Liver (tissue), 9 donors: ENCODE results near the gene PRPF19. TPM values are rescaled to one million over a fixed set of nuclear protein-coding genes. Genes with fewer than 3 reads are reported as not detected.

Source experiments
- DNase-seq: peaks from one replicate; pipeline ENCODE4 v3.0.0-alpha.2; 2017; ENCODE audit warnings: low spot score
- H3K27ac ChIP-seq, 2 donors: one replicate each; pipeline ENCODE4 v1.7.0; 2013; ENCODE audit warnings: inconsistent platforms in 2 of 2, low read length in 2 of 2, control low read depth in 1 of 2, low read depth in 1 of 2, mild to moderate bottlenecking in 1 of 2
- H3K27me3 ChIP-seq, 4 donors: one replicate each; pipeline versions ENCODE4 v1.6.1 to v1.7.0; 2013; ENCODE audit warnings: low read length in 3 of 4, inconsistent platforms in 1 of 4, mild to moderate bottlenecking in 1 of 4, moderate library complexity in 1 of 4; ENCODE audit not compliant: control insufficient read depth in 4 of 4, insufficient read depth in 4 of 4
- H3K36me3 ChIP-seq, 4 donors: one replicate each; pipeline versions ENCODE4 v1.6.1 to v1.7.0; 2013; ENCODE audit warnings: low read length in 3 of 4, mild to moderate bottlenecking in 3 of 4, low read depth in 1 of 4, moderate library complexity in 1 of 4; ENCODE audit not compliant: control insufficient read depth in 4 of 4, insufficient read depth in 3 of 4
- H3K4me1 ChIP-seq, 4 donors: one replicate each; pipeline versions ENCODE4 v1.6.1 to v1.7.0; 2013; ENCODE audit warnings: low read length in 3 of 4, mild to moderate bottlenecking in 3 of 4, moderate library complexity in 1 of 4; ENCODE audit not compliant: control insufficient read depth in 4 of 4, insufficient read depth in 4 of 4
- H3K4me3 ChIP-seq, 3 donors: one replicate each; pipeline versions ENCODE4 v1.6.1 to v1.7.0; 2013; ENCODE audit warnings: low read length in 3 of 3, control low read depth in 1 of 3, low read depth in 1 of 3, mild to moderate bottlenecking in 1 of 3
- H3K9ac ChIP-seq, 2 donors: one replicate each; pipeline ENCODE4 v1.7.0; 2013; ENCODE audit warnings: low read length in 2 of 2, mild to moderate bottlenecking in 2 of 2, moderate library complexity in 2 of 2, control low read depth in 1 of 2, low read depth in 1 of 2
- H3K9me3 ChIP-seq, 4 donors: one replicate each; pipeline versions ENCODE4 v1.6.1 to v1.7.0; 2013; ENCODE audit warnings: low read length in 3 of 4; ENCODE audit not compliant: control insufficient read depth in 4 of 4
- EGR1 ChIP-seq, 2 donors: IDR thresholded peaks; 2 replicates each; pipeline ENCODE4 v1.6.1; 2016 to 2018; ENCODE audit warnings: antibody characterized with exemption in 2 of 2, low read depth in 2 of 2
- FOXA1 ChIP-seq: IDR thresholded peaks from 2 replicates; pipeline ENCODE4 v1.6.1; 2016; ENCODE audit warnings: antibody characterized with exemption
- FOXA2 ChIP-seq: IDR thresholded peaks from 2 replicates; pipeline ENCODE4 v1.6.1; 2016; ENCODE audit warnings: antibody characterized with exemption
- GABPA ChIP-seq, 2 donors: IDR thresholded peaks in 1 of 2; conservative IDR thresholded peaks in 1 of 2; 2 replicates each; pipeline ENCODE4 v1.6.1; 2016; ENCODE audit warnings: antibody characterized with exemption in 2 of 2, mild to moderate bottlenecking in 1 of 2, moderate library complexity in 1 of 2
- HNF4G ChIP-seq: IDR thresholded peaks from 2 replicates; pipeline ENCODE4 v1.6.1; 2016; ENCODE audit warnings: antibody characterized with exemption
- JUND ChIP-seq, 2 donors: IDR thresholded peaks; 2 replicates each; pipeline ENCODE4 v1.6.1; 2016; ENCODE audit warnings: antibody characterized with exemption in 2 of 2
- MAX ChIP-seq: IDR thresholded peaks from 2 replicates; pipeline ENCODE4 v1.6.1; 2016; ENCODE audit warnings: antibody characterized with exemption
- NR2F2 ChIP-seq: IDR thresholded peaks from 2 replicates; pipeline ENCODE4 v1.6.1; 2016; ENCODE audit warnings: antibody characterized with exemption
- RAD21 ChIP-seq, 2 donors: IDR thresholded peaks; 2 replicates each; pipeline ENCODE4 v1.6.1; 2016; ENCODE audit warnings: antibody characterized with exemption in 2 of 2, mild to moderate bottlenecking in 2 of 2
- RXRA ChIP-seq, 2 donors: IDR thresholded peaks; 2 replicates each; pipeline ENCODE4 v1.6.1; 2017 to 2018; ENCODE audit warnings: antibody characterized with exemption in 2 of 2, mild to moderate bottlenecking in 1 of 2
- SP1 ChIP-seq: IDR thresholded peaks from 2 replicates; pipeline ENCODE4 v1.6.1; 2018; ENCODE audit warnings: antibody characterized with exemption, mild to moderate bottlenecking
- YY1 ChIP-seq: IDR thresholded peaks from 2 replicates; pipeline ENCODE4 v1.6.1; 2016; ENCODE audit warnings: antibody characterized with exemption, mild to moderate bottlenecking
- ZBTB33 ChIP-seq: IDR thresholded peaks from 2 replicates; pipeline ENCODE4 v1.6.1; 2016; ENCODE audit warnings: antibody characterized with exemption
- WGBS: extraction: QIAGEN DNeasy Blood & Tissue Kit; methylation state at CpG from one replicate; pipeline ENCODE4 v1.1.7; 2013; 5-methylcytosine and 5-hydroxymethylcytosine counted together
- polyA plus RNA-seq, 2 donors: library from polyadenylated mRNA; stranded (reverse) in 1 of 2; unstranded in 1 of 2; fragments of 200-250 nt in 1 of 2; fragments of >200 nt in 1 of 2; fragmentation: Nextera tagmentation in 1 of 2; extraction: Ambion mirVana in 1 of 2; gene quantifications; one replicate each; pipeline versions ENCODE4 v1.2.1 to v1.2.3, GENCODE V29; 2013 to 2015
- total RNA-seq, 2 donors: library from RNA; depleted of rRNA; stranded (reverse); fragments of >200 nt; gene quantifications; one replicate each; pipeline ENCODE4 v1.2.3, GENCODE V29; 2014
- TF ChIP-seq, protein P1 (sequence below): IDR thresholded peaks from 2 replicates; pipeline ENCODE4 v1.6.1; 2016; ENCODE audit warnings: antibody characterized with exemption
- TF ChIP-seq, protein P2 (sequence below): IDR thresholded peaks from 2 replicates; pipeline ENCODE4 v1.6.1; 2016; ENCODE audit warnings: antibody characterized with exemption, mild to moderate bottlenecking
- donor health status: healthy.
- donor health status: healthy.
- donor health status: healthy.
- donor health status: healthy.
- donor health status: healthy.

Gene PRPF19
- total and polyA plus RNA-seq, 4 donors = 25.4 to 57.1 (median 40.4) TPM

DNA sequence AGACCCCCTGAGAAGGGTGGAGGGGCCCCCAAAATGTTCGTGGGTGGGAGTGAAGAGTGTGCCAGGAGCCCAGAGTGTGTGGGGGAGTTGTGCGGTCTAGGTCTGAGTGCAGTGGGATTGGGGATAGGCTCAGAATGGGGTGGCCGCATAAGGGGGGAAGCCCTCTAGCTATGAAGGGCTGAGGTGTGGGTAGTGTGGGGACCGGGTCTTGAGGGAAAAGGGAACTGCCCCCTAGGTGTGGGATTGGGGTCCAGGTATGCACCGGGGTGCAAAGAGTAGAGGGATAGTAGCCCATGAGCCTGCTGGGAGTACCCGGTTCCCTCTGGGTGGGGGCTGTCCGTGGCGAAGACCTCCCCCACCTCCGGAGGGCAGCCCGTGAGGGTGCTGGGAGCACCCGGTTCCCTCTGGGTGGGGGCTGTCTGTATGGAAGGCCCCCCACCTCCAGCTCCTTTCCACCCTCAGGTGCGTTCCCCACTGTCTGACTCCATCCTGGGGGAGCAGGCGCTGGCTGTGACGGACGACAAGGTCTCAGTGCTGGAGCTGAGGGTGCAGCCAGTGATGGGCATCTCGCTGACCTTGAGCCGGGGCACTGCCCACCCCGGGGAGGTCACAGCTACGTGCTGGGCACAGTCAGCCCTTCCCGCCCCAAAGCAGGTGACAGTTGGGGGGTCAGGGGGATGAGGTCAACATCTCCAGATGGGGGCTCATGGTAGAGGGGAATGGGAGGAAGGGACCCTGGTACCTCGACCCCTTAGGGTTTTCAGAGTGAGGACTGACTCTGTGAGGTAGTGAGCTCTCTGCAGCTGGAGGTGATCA is 28.6 kb upstream of the PRPF19 start:
- Histone ChIP-seq H3K27me3 (no peaks in the 10 kb centered on the region), H3K4me3 (no peak overlapping the region), H3K27ac (no peak overlapping the region), H3K9ac (no peak overlapping the region), H3K4me1 (no peaks in the 10 kb centered on the region), H3K9me3 (no peaks in the 10 kb centered on the region), H3K36me3 (peaks cover 0 to 16% (median 6%) of the 10 kb centered on the region in 4 donors)
- TF ChIP-seq MAX = no peak
- no peak for TF ChIP-seq JUND (IDR thresholded peaks at IDR 0.05)
- TF ChIP-seq ZBTB33 = no peak
- 86% methylated on average over 21 of the region's 21 CpGs for WGBS
- DNase-seq = no peak

GRCh38 chr11:60934124-60934789 is 27.9 kb upstream of the PRPF19 start:
- no peak overlapping the region for H3K27ac ChIP-seq

More at GRCh38 chr11:60934124-60934789, 27.9 kb upstream of the PRPF19 start:
- H3K9me3 ChIP-seq = no peaks in the 10 kb centered on the region
- H3K4me1 ChIP-seq = no peaks in the 10 kb centered on the region
- H3K27me3 ChIP-seq = no peaks in the 10 kb centered on the region
- H3K36me3 ChIP-seq = peaks cover 0 to 10% (median 4%) of the 10 kb centered on the region in 4 donors
- H3K9ac ChIP-seq = no peak overlapping the region
- no peak for DNase-seq
- TF ChIP-seq FOXA1 (no peak), RXRA (IDR thresholded peaks at IDR 0.05) (no peak), GABPA (IDR thresholded peaks at IDR 0.05 in 1 of 2, conservative IDR thresholded peaks at IDR 0.05 in 1 of 2) (no peak), HNF4G (no peak), NR2F2 (no peak), FOXA2 (no peak), RAD21 (IDR thresholded peaks at IDR 0.05) (no peak), ZBTB33 (no peak), SP1 (no peak), YY1 (no peak), EGR1 (IDR thresholded peaks at IDR 0.05; ENCODE audit: low read depth in 2 of 2) (no peak), JUND (IDR thresholded peaks at IDR 0.05) (no peak), MAX (no peak)
- TF ChIP-seq, protein P1, sequence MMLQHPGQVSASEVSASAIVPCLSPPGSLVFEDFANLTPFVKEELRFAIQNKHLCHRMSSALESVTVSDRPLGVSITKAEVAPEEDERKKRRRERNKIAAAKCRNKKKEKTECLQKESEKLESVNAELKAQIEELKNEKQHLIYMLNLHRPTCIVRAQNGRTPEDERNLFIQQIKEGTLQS = no peak
- TF ChIP-seq, protein P2, sequence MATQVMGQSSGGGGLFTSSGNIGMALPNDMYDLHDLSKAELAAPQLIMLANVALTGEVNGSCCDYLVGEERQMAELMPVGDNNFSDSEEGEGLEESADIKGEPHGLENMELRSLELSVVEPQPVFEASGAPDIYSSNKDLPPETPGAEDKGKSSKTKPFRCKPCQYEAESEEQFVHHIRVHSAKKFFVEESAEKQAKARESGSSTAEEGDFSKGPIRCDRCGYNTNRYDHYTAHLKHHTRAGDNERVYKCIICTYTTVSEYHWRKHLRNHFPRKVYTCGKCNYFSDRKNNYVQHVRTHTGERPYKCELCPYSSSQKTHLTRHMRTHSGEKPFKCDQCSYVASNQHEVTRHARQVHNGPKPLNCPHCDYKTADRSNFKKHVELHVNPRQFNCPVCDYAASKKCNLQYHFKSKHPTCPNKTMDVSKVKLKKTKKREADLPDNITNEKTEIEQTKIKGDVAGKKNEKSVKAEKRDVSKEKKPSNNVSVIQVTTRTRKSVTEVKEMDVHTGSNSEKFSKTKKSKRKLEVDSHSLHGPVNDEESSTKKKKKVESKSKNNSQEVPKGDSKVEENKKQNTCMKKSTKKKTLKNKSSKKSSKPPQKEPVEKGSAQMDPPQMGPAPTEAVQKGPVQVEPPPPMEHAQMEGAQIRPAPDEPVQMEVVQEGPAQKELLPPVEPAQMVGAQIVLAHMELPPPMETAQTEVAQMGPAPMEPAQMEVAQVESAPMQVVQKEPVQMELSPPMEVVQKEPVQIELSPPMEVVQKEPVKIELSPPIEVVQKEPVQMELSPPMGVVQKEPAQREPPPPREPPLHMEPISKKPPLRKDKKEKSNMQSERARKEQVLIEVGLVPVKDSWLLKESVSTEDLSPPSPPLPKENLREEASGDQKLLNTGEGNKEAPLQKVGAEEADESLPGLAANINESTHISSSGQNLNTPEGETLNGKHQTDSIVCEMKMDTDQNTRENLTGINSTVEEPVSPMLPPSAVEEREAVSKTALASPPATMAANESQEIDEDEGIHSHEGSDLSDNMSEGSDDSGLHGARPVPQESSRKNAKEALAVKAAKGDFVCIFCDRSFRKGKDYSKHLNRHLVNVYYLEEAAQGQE = no peak
- 93% methylated on average over 57 of the region's 57 CpGs for WGBS
- H3K4me3 ChIP-seq = no peak overlapping the region
